ENCODE data around the gene TMEM63C.

DNA sequence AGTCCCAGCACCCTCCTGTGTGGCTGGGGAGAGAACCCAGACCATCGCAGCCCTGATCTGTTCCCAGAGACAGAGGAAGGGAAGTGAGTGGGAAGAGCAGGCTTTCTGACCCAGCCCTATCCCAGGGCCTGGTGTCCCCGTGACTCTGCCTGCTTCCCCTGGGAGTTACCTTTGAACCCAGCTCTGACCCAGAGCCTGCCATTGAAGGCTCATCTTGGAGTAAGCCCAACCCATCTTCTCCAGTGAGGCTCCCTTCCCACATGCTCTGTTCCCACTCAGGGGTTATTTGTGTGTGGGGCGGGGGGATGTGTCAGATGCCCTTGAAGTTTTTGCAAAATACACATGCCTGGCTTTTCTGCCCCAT is 6.0 kb downstream of the TMEM63C start:
- TF ChIP-seq, protein P1, sequence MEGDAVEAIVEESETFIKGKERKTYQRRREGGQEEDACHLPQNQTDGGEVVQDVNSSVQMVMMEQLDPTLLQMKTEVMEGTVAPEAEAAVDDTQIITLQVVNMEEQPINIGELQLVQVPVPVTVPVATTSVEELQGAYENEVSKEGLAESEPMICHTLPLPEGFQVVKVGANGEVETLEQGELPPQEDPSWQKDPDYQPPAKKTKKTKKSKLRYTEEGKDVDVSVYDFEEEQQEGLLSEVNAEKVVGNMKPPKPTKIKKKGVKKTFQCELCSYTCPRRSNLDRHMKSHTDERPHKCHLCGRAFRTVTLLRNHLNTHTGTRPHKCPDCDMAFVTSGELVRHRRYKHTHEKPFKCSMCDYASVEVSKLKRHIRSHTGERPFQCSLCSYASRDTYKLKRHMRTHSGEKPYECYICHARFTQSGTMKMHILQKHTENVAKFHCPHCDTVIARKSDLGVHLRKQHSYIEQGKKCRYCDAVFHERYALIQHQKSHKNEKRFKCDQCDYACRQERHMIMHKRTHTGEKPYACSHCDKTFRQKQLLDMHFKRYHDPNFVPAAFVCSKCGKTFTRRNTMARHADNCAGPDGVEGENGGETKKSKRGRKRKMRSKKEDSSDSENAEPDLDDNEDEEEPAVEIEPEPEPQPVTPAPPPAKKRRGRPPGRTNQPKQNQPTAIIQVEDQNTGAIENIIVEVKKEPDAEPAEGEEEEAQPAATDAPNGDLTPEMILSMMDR (conservative IDR thresholded peaks at IDR 0.05 in 1 of 2, IDR thresholded peaks at IDR 0.05 in 1 of 2; ENCODE audit: extremely low read depth in 1 of 2, insufficient read depth in 1 of 2, low read depth in 1 of 2, low read length in 2 of 2), result no peak
- no peak for TF ChIP-seq EZH2 (IDR thresholded peaks at IDR 0.05; ENCODE audit: borderline replicate concordance, low read length)
